Measurements from ENCODE around the gene ZNF771. TPM values are rescaled to one million over a fixed set of nuclear protein-coding genes. Genes with fewer than 3 reads are reported as not detected.
A peak's percentile ranks its signal among the peaks of the same experiment; 100 is the strongest.

The ZNF771 gene
- total RNA-seq, 1 experiment from 2014 or later, result 19.0 TPM

DNA sequence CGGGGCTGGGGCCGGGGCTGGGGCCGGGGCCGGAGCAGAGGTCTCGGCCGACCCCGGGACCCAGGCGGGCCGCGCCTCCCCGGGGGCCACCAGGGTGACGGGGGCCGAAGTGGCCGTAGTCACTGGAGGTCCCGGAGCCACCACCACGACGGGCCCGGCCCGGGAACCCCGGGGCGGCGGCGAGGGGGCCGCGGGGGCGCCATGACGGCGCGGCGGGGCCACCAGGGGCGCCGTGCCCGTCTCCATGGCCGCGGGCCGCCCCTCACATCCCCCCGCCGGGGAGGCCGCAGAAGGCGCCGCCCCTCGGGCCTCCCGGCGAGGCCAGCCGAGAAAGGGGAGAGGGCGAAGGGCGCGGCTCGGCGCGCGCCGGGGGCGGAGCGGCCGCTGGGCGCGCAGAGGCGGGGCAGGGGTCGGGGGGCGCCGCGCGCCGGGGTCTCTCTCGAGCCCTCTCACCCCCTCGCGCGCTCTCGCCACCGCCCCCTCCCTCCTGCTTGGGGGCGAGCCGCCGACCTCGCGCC is 37.4 kb upstream of the ZNF771 start:
- CTCF ChIA-PET, result interaction anchor here (1.0 to 1.4 kb wide), 3 partner anchors 25 to 39 kb away, joined by 3 to 5 read pairs (median 3); partner anchors contain the start of genes ZNF48 and ZNF771
- H3K36me3 ChIP-seq (ENCODE audit: low read depth), result peaks cover 9% of the 10 kb centered on the region; the same call in 1 of the 2 replicates
- TF ChIP-seq, protein P1, sequence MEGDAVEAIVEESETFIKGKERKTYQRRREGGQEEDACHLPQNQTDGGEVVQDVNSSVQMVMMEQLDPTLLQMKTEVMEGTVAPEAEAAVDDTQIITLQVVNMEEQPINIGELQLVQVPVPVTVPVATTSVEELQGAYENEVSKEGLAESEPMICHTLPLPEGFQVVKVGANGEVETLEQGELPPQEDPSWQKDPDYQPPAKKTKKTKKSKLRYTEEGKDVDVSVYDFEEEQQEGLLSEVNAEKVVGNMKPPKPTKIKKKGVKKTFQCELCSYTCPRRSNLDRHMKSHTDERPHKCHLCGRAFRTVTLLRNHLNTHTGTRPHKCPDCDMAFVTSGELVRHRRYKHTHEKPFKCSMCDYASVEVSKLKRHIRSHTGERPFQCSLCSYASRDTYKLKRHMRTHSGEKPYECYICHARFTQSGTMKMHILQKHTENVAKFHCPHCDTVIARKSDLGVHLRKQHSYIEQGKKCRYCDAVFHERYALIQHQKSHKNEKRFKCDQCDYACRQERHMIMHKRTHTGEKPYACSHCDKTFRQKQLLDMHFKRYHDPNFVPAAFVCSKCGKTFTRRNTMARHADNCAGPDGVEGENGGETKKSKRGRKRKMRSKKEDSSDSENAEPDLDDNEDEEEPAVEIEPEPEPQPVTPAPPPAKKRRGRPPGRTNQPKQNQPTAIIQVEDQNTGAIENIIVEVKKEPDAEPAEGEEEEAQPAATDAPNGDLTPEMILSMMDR (conservative IDR thresholded peaks at IDR 0.05), result no peak
- TF ChIP-seq EZH2 (IDR thresholded peaks at IDR 0.05; ENCODE audit: low read depth), result no peak
- H4K20me1 ChIP-seq (ENCODE audit: insufficient read depth), result peaks cover 37% of the 10 kb centered on the region
- POLR2A ChIA-PET (ENCODE audit: unreplicated experiment), result interaction anchor here (0.6 to 0.8 kb wide), 2 partner anchors 23 to 278 kb away, joined by 4 to 14 read pairs; partner anchors contain the start of gene TBX6
- intact Hi-C loops (cut with micrococcal nuclease; ENCODE audit: unreplicated experiment), result loop anchor here (2.0 kb wide), 1 partner anchor 35 kb away; no protein-coding TSS in a partner anchor
- H3K9me2 ChIP-seq (ENCODE audit: insufficient read depth), result no peaks in the 10 kb centered on the region
- H3K27ac ChIP-seq, result no peak overlapping the region
- H3F3A ChIP-seq (ENCODE audit: insufficient read depth, low read depth), result peaks cover 11% of the 10 kb centered on the region
- peaks cover 22% of the 10 kb centered on the region for H3K4me1 ChIP-seq (replicated peaks; ENCODE audit: insufficient read depth)
- BruUV-seq (replicated peaks), result no TSS peak
- H2AFZ ChIP-seq, result no peak overlapping the region
- H3K27me3 ChIP-seq (ENCODE audit: insufficient read depth, low read depth), result no peaks in the 10 kb centered on the region
- peak overlapping the region; percentile 75 for H3K4me3 ChIP-seq
- peak overlapping the region; percentile 98 for H3K4me2 ChIP-seq
- no peak for DNase-seq
- H3K9me3 ChIP-seq (ENCODE audit: insufficient read depth, low read depth), result no peaks in the 10 kb centered on the region
- peaks cover 49% of the 10 kb centered on the region for H3K79me2 ChIP-seq (ENCODE audit: low read depth)

DNA sequence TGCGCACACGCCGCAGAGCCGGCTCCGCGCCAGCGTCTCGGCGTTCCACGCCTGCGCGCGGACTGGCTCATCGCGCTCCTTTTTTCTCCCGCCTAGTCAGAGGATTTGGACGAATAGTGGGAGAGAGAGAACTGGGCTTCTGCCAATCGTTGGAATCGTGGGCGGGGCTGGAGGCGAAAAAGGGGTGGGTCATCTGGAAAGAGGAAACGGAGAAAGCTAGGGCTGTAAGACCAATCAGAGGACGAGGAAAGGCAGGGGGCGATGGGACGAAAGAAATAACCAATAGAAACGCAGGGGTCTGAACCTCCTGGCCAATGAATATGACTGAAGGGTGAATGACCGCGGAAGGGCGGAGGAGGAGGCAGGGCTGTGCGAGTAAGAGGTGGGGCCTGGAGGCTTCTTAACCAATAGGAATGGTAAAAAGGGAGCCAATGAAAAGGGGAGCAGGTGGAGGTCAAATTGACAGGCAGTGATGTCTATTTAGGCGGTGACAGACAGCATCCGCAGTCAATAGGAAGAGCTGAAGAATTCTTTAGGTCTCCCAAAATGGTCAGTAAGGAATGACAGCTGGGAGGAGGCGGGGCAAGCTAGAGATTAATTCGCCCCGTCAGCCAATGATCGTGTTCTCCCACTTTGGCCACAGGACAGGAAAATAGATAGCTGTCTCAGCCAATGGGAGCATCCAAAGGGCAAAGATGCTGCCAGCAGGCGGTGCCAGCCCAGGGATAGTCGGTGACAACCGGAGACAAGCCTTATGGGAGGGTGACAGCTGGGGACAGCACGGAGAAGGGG is 36.8 kb upstream of the ZNF771 start, which contains the start of gene TBC1D10B:
Gene TBC1D10B, minus strand, starts transcription at position 39 of the 792 bp plus-strand sequence. CDS start 311 bp downstream, outside the sequence.
- POLR2A ChIA-PET (ENCODE audit: unreplicated experiment), result interaction anchor here (0.5 to 1.3 kb wide), 20 partner anchors 11 to 1761 kb away, joined by 3 to 44 read pairs (median 5); partner anchors contain the start of genes CD2BP2, PPP4C, SEZ6L2 and SULT1A1
- TF ChIP-seq, protein P1 (conservative IDR thresholded peaks at IDR 0.05), result no peak; the same call in 1 of the 2 replicates
- TF ChIP-seq EZH2 (IDR thresholded peaks at IDR 0.05; ENCODE audit: low read depth), result no peak
- peak; percentile 100 for DNase-seq
- Histone ChIP-seq H2AFZ (peak within 1 kb of the TSS; percentile 69), H4K20me1 (ENCODE audit: insufficient read depth) (peaks cover 36% of the 10 kb centered on the region), H3K4me1 (replicated peaks; ENCODE audit: insufficient read depth) (peaks cover 22% of the 10 kb centered on the region), H3K27me3 (ENCODE audit: insufficient read depth, low read depth) (no peaks in the 10 kb centered on the region), H3F3A (ENCODE audit: insufficient read depth, low read depth) (peaks cover 11% of the 10 kb centered on the region), H3K4me2 (peak within 1 kb of the TSS; percentile 98), H3K4me3 (peak within 1 kb of the TSS; percentile 75), H3K79me2 (ENCODE audit: low read depth) (peaks cover 42% of the 10 kb centered on the region), H3K27ac (no peak within 1 kb of the TSS), H3K36me3 (ENCODE audit: low read depth) (0 out of 2 replicates have a peak, but pooled peaks cover 6% of the 10 kb centered on the region), H3K9me2 (ENCODE audit: insufficient read depth) (no peaks in the 10 kb centered on the region), H3K9me3 (ENCODE audit: insufficient read depth, low read depth) (no peaks in the 10 kb centered on the region)
- intact Hi-C loops (cut with micrococcal nuclease; ENCODE audit: unreplicated experiment), result loop anchor here (2.0 kb wide), 1 partner anchor 36 kb away; no protein-coding TSS in a partner anchor
- no TSS peak for BruUV-seq (replicated peaks)
- CTCF ChIA-PET, result interaction anchor here (0.5 to 1.5 kb wide), 11 partner anchors 10 to 288 kb away, joined by 3 to 8 read pairs (median 4); partner anchors contain the start of genes CD2BP2, DCTPP1, FBRS and PRR14

DNA sequence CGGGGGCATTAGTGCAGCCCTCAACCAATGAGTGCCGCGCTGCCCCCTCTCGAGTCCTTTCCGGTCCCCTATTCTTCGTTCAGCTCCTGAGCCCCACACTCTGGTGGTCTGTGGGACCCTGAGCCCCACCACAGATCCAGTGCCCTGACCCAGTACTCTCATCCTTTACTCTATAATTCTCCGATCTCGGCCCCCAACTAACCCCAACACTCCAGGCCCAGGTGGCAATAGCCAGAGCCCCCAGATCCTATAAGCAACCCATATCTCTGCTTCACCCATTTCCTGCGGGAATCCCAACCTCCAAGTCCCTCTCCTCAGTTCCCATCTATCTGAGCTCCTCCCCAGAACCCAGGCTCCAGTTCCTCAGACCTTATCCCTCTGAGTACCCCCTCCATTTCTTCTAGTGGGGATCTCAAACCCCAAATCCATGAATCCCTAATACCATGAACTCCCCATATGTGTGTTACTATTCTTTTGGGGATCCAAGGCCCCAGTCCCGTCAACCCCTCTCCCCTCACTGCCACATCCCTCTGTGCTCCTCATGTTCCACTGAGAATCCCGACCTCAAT is 36.1 kb upstream of the ZNF771 start:
- ChIA-PET POLR2A (ENCODE audit: unreplicated experiment) (interaction anchor here (0.5 to 1.3 kb wide), 10 partner anchors 16 to 1761 kb away, joined by 4 to 44 read pairs (median 6); partner anchors contain the start of genes CD2BP2, PPP4C, SEZ6L2 and SULT1A1), CTCF (interaction anchor here (0.6 to 1.5 kb wide), 10 partner anchors 11 to 287 kb away, joined by 3 to 5 read pairs (median 4); partner anchors contain the start of genes CD2BP2, DCTPP1, FBRS and TBX6)
- H3K79me2 ChIP-seq (ENCODE audit: low read depth), result peaks cover 35% of the 10 kb centered on the region
- no peak for DNase-seq
- TSS peak; percentile 42 for BruUV-seq (replicated peaks)
- peaks cover 23% of the 10 kb centered on the region for H3K4me1 ChIP-seq (replicated peaks; ENCODE audit: insufficient read depth)
- H3K9me3 ChIP-seq (ENCODE audit: insufficient read depth, low read depth), result no peaks in the 10 kb centered on the region
- peaks cover 11% of the 10 kb centered on the region for H3F3A ChIP-seq (ENCODE audit: insufficient read depth, low read depth)
- H3K9me2 ChIP-seq (ENCODE audit: insufficient read depth), result no peaks in the 10 kb centered on the region
- H3K4me2 ChIP-seq, result peak overlapping the region; percentile 79
- 0 out of 2 replicates have a peak, but pooled peaks cover 3% of the 10 kb centered on the region for H3K36me3 ChIP-seq (ENCODE audit: low read depth)
- H4K20me1 ChIP-seq (ENCODE audit: insufficient read depth), result peaks cover 31% of the 10 kb centered on the region
- H3K27me3 ChIP-seq (ENCODE audit: insufficient read depth, low read depth), result no peaks in the 10 kb centered on the region
- H2AFZ ChIP-seq, result peak overlapping the region; percentile 69
- no peak overlapping the region for H3K27ac ChIP-seq
- TF ChIP-seq, protein P1 (conservative IDR thresholded peaks at IDR 0.05), result no peak
- TF ChIP-seq EZH2 (IDR thresholded peaks at IDR 0.05; ENCODE audit: low read depth), result no peak
- H3K4me3 ChIP-seq, result peak overlapping the region; percentile 48; the same call in 1 of the 2 replicates
- intact Hi-C loops (cut with micrococcal nuclease; ENCODE audit: unreplicated experiment), result loop anchor here (2.0 kb wide), 1 partner anchor 37 kb away; no protein-coding TSS in a partner anchor

All from PC-9 (cell line).